Fibroblast of the conjunctiva (primary cell): ENCODE data around the gene FASLG.
"Not testable (repeated sequence)": the region's sequence is repeated elsewhere in the genome, so short reads cannot be mapped to it uniquely, and the experiment has no call there.

Experiments
- DNase-seq: peaks from one replicate; pipeline ENCODE4 v3.0.0-alpha.2; 2010; ENCODE audit warnings: low read depth

FASLG gene

DNA sequence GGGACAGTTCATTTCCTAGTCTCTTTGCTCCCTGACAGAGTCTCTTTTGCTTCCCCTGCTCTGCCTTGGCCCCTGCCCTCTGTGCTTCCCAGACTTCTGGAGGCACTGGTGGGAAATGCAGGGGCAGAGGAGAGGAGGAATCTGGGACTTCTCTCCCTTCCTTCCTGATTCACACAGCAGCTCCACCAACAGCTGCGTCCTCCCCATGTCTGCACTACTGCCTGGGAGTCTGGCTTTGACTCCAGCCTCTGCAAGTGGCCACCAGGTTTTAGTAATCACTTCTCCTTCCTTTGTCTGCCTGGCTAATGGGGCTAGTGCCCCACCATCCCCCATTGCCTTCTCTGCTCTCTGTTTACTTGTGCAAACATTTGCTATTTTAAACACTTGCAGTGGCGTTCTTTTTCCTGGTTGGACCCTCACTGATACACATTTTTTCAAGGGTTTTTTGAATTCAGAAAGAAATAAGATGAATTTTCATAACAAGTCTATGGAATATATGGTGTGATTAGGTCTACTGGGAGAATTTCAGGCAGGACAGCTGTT is 21.9 kb downstream of the FASLG start:
- DNase-seq: no peak

DNA sequence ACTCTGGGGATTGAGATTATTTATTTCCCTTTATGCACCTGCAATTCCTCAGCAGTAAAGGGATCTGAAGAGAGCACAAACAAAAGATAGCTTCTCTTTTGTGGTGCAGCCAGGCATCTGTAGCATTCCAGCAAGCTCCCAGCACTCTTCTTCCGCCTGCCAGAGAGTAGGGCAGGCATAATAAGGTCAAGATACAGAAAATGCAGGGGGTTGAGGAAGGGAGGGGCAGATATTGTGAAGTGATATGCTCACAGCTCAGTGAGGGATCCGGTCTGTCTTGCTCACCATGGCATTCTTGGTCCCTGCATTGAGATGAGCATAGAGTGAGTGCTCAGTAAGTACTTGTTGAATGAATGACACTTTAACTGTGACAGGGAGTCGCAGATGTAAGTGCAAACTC is 23.9 kb downstream of the FASLG start:
- DNase-seq: no peak

DNA sequence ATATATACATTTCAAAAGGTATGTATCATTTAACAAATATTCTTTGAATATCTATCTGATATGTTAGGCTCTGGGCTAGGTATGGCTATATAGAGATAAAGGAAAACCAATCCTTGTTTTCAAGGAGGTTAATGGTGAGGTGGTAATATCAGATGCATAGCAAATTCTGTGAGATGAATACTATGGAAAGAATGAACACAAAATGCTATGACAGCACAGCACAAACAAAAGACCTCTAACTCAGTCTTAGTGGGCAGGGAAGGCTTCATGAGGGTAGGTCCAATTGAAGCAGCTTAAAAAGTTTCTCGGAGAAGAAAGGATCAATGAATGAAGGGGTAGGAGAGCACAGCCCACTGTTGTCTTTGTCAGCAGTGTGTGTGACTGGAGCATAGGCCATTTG is 27.2 kb downstream of the FASLG start:
- no peak for DNase-seq

DNA sequence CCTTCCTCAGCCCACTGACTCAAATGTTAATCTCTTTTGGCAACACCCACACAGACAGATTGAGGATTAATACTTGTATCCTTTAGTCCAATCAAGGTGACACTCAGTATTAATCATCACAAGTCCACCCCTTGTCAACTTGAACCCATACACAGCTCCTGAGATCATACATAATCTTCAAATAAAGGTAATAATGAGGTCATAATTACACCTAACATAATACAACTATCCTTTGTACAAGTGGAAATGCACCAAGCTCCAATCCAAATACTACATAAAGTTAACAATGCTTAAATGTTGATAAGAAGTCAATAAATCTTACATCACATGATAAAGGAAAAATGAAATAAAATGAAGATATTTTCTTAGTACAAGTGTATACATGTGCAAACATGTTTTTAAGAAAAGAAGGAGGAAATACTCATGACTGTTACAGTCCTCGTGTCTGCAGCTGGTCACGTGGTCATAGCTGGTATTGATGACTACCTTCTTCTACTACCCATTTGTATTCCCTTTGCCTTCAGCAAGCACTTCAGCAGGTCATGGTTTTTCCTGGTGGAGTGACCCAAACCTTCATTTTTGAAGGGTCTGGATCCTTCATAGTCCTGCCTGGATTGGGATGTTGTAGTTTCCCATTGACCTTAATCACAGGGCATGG is 29.7 kb downstream of the FASLG start:
- not testable (repeated sequence) for DNase-seq

DNA sequence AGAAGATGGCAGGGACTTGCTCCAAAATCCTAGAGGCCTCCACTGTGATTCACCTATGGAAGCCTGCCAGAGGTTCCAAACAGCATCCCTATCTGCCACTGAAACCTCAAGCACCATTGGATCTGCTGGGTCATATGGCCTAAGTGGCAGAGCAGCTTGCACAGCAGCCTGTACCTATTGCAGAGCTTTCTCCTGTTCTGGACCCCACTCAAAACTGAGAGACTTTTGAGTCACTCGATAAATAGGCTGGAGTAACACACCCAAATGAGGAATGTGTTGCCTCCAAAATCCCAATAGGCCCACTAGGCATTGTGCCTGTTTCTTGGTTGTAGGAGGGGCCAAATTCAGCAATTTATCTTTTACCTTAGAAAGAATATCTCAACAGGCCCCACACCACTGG is 32.0 kb downstream of the FASLG start:
- DNase-seq: not testable (repeated sequence)

DNA sequence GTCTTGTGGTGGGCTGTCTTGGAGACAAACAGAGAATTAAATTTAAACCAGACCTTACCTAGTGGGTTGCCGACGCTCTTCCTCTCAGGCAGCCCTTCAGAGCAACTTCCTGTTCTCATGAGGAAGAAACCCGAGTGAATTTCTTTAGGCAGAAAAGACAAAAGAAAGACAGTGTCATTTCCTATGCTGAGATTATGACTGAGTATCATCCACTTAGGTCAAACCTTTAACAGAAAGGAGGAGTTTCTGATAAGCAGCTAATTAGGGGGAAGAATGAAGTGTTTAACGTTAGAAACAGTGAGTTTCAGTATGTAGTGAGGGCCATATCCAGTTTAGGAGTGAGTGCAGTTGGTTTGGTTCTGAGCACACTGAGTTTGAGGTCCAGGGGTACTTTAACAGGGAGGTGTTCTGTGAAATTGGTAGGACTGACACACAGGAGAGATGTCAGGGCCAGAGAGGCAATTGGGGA is 38.7 kb downstream of the FASLG start:
- DNase-seq: no peak

DNA sequence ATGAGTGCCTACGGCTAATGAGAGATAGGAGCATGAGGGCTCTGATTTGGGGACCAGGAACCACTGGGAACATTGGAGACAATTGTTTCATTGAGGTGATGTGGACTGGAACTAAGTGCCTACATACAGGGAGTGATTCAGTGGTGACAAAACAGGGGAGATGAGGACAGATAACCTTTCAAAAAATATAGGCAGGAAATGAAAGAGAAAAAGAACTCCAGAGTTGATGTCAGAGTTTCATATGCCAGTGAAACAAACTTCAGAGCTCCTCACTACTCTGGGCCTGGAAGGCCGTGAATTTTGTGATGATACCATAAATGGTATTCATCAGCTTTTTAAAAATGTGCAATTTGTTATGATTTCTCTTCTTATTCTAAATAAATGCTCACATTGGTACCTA is 39.3 kb downstream of the FASLG start:
- no peak for DNase-seq

DNA sequence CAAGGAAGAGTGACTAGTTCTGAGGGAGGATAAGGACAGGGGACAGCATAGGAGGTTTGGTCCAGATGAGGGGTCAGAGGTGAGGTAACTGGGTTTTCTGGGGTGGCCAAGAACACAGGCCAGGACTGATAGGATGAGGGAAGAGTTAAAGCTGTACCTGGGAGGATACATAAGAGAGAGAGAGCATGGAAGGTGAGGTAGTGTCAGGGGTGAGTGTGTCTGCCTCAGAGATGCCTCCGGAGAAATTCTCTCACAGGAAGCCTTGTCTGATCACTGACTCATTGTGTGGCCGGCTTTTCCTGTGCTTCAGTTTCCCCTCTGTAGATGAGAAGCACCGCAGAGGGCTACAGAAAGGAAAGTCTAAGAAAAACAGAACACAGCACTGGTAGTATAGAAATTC is 40.2 kb downstream of the FASLG start:
- DNase-seq: no peak

DNA sequence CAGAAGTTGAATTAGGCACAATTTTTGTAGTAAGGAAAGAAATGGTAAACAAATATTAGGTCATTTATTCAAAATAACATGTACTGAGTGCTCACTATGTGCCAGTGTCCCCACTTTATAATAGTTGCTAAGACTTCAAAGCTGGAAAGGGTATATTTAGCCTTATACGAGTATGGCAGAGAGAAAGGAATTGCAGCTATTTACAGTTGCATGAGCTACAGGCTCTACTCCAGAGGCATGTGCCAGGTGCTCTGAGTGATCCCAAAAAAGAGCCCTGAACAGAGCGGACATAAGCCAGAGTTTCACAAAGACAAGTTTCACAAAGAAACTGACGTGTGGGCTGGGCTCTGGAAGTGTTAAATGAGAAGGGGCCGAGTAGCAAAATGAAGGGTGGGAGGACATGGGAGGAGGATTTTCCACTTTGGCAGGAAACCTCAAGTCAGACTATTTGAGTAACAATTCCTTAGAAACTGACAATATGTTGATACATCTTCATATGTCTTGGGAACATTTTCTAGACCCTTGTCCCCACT is 40.9 kb downstream of the FASLG start:
- DNase-seq: no peak

DNA sequence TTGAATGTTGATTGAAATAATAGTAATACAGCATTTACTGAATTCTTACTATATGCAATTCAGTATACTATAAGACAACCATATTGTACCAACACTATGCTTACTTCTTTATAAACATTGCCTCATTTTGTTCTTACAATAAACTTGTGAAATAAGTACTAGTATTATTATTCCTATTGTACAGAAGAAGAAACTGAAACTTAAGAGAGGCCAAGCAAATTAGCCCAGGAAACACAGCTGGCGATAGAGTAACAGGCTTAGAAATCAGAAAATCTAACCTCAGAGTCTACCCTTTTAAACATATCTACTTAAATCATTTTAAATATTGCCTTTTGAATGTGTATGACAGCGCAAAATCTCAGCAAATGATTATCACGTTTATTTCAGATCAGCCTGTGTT is 41.7 kb downstream of the FASLG start:
- no peak for DNase-seq

DNA sequence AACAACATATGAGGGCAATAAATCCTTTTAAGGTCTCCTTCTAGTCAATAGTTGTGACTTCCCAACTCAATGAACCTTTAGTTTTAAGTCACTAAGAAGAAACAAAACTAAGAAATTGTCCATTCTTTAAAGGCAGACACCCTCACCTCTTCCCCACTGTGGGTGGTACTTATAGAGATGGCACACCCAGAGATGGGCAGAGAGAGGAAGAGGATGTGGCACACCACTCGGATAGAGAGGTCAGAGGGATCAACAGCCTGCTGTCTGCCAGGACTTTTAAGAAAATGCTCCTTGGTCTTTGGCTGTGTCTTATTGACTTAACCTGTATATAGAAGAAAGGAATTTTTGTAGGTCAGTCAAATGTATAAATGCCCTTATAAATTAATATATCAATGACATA is 45.1 kb downstream of the FASLG start:
- DNase-seq: no peak

DNA sequence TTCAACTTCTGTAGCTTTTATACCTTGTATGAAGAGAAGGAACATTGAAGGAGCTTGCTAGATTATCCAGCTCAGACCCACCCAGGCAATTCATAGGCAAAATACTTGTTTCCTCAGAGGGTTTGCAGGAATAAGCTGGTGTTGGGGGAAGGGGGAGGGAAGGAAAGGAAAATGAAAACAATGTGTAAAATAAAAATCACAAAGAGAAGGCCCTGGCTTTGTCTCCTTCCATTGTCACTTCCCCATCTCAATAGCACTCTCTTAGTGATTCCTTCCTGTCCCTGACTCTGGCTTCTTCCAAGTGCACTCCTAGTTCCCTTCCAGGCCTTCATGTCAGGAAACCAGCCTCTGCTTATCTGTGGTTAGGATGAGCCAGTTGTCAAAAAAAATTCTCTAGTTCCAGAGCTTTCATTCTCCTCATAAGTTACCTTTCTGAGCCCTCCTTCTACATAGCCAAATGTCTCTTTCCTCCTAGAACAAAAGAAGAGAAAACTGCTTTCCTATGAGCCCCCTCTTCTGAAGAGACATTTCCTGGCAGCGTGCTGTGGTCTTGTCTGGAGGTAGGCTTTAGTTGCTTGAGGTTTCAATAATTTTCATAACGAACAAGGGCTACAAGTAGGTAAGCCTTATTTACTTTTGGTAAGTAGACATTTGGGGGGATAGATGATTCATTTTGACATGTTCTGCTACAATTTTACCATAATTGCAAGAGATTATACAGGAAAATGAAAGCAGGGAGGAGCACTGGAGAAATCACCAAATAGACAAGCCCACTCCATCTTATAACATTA is 45.7 kb downstream of the FASLG start:
- no peak for DNase-seq

DNA sequence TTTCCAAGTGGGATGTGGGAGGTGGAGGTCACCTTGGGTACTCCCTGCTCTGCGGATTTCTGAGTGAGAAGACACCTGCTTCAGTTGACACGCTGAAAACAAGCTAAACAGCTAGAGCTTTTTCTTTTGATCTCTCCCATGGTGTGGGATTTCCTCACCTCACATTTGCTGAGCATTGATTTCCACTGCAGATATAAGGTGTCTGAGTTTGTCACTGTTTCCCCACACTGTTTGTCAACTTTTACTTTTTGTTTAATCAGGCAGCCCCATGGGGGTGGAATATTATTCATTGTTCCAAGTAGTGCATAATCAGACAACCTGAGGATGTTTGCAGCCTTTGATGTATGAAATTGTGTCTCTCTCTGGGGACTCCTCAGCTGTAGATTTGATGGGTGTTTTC is 49.5 kb downstream of the FASLG start:
- no peak for DNase-seq

DNA sequence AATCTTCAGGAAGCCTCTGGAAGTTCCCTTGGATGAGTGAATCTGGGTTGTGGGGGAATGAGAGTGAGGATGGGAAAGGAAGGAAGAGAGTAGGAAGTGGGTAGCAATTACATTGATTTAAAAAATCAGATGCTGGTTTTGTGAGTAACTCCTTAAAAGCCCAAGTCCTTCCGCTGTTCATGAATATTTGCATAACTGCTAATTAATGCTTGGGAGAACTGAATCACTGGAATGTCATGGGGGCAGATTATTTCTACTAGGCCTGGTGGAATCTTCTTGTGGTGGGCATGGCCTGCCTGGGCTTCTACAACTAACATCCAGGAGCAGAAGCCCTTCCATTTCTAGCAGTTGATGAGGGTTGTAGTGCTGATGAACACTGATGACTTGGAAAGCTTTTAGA is 52.7 kb downstream of the FASLG start:
- DNase-seq: no peak

DNA sequence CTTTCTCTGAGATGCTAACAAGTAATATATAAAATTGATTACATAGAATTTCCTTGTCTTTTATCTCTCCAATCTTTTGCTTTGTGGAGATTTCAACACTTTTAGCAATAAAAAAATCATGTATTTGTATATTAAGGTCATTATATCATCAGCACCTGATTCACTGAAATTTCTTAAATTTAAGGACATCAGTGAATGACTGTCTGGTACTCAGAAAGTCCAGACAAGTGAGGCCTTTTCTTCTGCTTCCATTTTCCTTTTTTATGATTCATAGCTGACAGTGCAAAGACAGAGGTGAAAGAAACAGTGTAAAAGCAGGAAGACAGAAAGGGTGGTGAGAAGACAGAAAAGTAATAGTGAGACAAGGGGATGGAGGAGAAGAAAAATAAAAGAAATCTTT is 54.6 kb downstream of the FASLG start:
- DNase-seq: no peak
